Ascending aorta (tissue), 2 donors: ENCODE measurements around the gene USP47. TPM values are rescaled to one million over a fixed set of nuclear protein-coding genes. Genes with fewer than 3 reads are reported as not detected.

Experiments used
- DNase-seq, 2 donors: peaks; one replicate each; pipeline ENCODE4 v3.0.0-alpha.2; 2019; ENCODE audit warnings: low spot score in 2 of 2
- H3K27ac ChIP-seq, 2 donors: fragments of 200-600 bp; sonication (generic); one replicate each; pipeline ENCODE4 v1.5.1; 2016 to 2017; ENCODE audit warnings: mild to moderate bottlenecking in 1 of 2
- H3K27me3 ChIP-seq: fragments of 200-600 bp; sonication (generic); one replicate; pipeline ENCODE4 v1.5.1; 2017
- H3K36me3 ChIP-seq, 2 donors: fragments of 200-600 bp; sonication (generic); one replicate each; pipeline ENCODE4 v1.5.1; 2016
- H3K4me1 ChIP-seq, 2 donors: fragments of 200-600 bp; sonication (generic); one replicate each; pipeline ENCODE4 v1.5.1; 2016 to 2017; ENCODE audit warnings: mild to moderate bottlenecking in 1 of 2
- H3K4me3 ChIP-seq, 2 donors: fragments of 200-600 bp; sonication (generic); one replicate each; pipeline ENCODE4 v1.5.1; 2016 to 2017; ENCODE audit warnings: mild to moderate bottlenecking in 1 of 2
- H3K9me3 ChIP-seq, 2 donors: fragments of 200-600 bp; sonication (generic); one replicate each; pipeline ENCODE4 v1.5.1; 2016
- CTCF ChIP-seq, 3 experiments: fragments of 200-600 bp in 2 of 3; fragments of 450-650 bp in 1 of 3; sonication (generic) in 2 of 3; IDR thresholded peaks; one replicate each; pipeline ENCODE4 v1.5.1; 2016 to 2019; ENCODE audit warnings: antibody characterized with exemption in 3 of 3, mild to moderate bottlenecking in 1 of 3, moderate library complexity in 1 of 3
- intact Hi-C: fragments of 100-400 bp; cut with DNase I; formaldehyde crosslinking; loops from one replicate; pipeline ENCODE4 v1.15.1; 2023
- total RNA-seq: library from RNA; depleted of rRNA; stranded (reverse); fragments of >200 nt; gene quantifications from one replicate; pipeline ENCODE4 v1.1.0, GENCODE V29; 2016

USP47 gene
- total RNA-seq, 1 donor from 2014 or later, result 18.2 TPM

- H3K4me3 ChIP-seq, result no peak overlapping the region
- DNase-seq, result no peak
- H3K27ac ChIP-seq, result no peak overlapping the region
- H3K27me3 ChIP-seq, result no peaks in the 10 kb centered on the region
- intact Hi-C loops, result no loop called here
- peaks cover 57 to 64% of the 10 kb centered on the region in 2 donors for H3K36me3 ChIP-seq
- no peak for TF ChIP-seq CTCF (IDR thresholded peaks at IDR 0.05)
- H3K4me1 ChIP-seq, result no peaks in the 10 kb centered on the region
- H3K9me3 ChIP-seq, result no peaks in the 10 kb centered on the region
These were observed 114.2 kb downstream of the USP47 start for GRCh38 chr11:11956006-11956405.

DNA sequence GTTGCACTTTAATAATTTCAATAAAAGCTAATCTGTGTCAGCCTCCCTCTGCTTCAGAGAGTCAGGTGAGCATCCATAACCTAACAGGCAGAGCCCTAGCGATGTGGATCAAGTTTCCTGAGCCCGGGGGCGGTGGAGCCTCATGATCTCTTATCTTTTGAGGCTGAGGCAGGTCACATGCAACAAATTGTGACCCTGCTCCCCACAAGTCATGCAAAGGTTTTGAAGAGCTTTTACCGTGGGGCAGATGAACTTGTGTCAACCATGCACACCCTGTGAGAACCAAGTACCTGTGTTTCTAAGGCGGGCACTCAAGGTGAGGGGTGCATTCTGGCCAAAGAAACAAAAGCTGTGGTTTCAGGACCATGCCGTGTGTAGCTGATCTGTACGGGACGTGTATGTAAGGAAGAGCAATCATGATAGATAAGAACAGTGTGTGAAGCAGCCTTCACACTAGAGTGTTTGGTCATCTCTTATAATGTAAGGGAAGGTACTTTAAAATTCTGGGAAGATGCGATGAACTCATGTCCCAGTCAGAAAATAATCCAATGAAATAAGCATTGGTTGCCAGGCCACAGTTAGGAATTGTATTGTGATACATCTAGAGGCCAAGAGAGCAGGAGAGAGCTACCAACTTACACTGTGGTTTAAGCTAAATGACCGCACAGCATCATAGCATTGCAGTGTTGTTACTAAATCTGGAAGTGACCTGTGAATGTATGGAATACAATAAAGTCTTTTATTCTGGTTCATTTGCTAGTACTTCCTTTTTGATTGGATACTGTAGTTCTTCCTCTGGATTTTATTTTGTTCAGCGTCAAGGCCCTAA is 116.8 kb downstream of the USP47 start:
- intact Hi-C loops, result no loop called here
- Histone ChIP-seq H3K4me1 (no peaks in the 10 kb centered on the region), H3K36me3 (peaks cover 42 to 58% of the 10 kb centered on the region in 2 donors), H3K9me3 (no peaks in the 10 kb centered on the region), H3K27ac (no peak overlapping the region), H3K4me3 (no peak overlapping the region), H3K27me3 (no peaks in the 10 kb centered on the region)
- no peak for DNase-seq
- no peak for TF ChIP-seq CTCF (IDR thresholded peaks at IDR 0.05)

DNA sequence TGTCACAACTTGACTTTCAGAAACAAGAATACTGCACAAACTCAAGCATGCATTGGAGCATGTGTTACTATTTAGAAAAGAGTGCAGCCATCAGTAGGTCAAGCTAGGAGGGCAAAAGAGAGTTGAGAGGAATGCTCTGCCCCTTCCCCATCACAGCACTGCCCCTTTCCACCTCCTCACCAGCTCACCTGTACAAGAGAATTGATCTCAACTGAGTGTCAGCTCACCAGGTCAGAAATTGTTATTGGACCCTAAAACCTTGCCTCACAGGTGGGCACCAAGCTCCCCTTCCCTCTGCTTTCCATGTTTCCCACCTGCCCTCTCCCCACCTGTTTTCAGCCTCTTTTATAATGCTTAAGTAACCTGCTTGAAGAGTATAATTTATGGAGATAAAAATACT is 117.8 kb downstream of the USP47 start:
- Histone ChIP-seq H3K9me3 (no peaks in the 10 kb centered on the region), H3K27me3 (no peaks in the 10 kb centered on the region), H3K4me1 (peaks cover 0 to 3% of the 10 kb centered on the region in 2 donors), H3K4me3 (no peak overlapping the region), H3K27ac (no peak overlapping the region), H3K36me3 (peaks cover 38 to 58% of the 10 kb centered on the region in 2 donors)
- intact Hi-C loops, result no loop called here
- TF ChIP-seq CTCF (IDR thresholded peaks at IDR 0.05), result no peak
- DNase-seq, result no peak

GRCh38 chr11:11960687-11961086 is 118.9 kb downstream of the USP47 start:
- H3K36me3 ChIP-seq, result peaks cover 28 to 59% of the 10 kb centered on the region in 2 donors
- DNase-seq, result no peak
- no peak overlapping the region for H3K4me3 ChIP-seq
- intact Hi-C loops, result no loop called here
- no peaks in the 10 kb centered on the region for H3K27me3 ChIP-seq
- peak overlapping the region in 1 of 2 donors; percentile 1 for H3K27ac ChIP-seq
- TF ChIP-seq CTCF (IDR thresholded peaks at IDR 0.05), result no peak
- no peaks in the 10 kb centered on the region for H3K9me3 ChIP-seq
- peaks cover 0 to 6% of the 10 kb centered on the region in 2 donors for H3K4me1 ChIP-seq

GRCh38 chr11:11961399-11962028 is 119.7 kb downstream of the USP47 start:
- no peak overlapping the region for H3K27ac ChIP-seq
- H3K4me3 ChIP-seq, result no peak overlapping the region
- no peak for TF ChIP-seq CTCF (IDR thresholded peaks at IDR 0.05)
- intact Hi-C loops, result no loop called here
- no peaks in the 10 kb centered on the region for H3K9me3 ChIP-seq
- peaks cover 23 to 59% of the 10 kb centered on the region in 2 donors for H3K36me3 ChIP-seq
- peaks cover 0 to 7% of the 10 kb centered on the region in 2 donors for H3K4me1 ChIP-seq
- H3K27me3 ChIP-seq, result no peaks in the 10 kb centered on the region
- DNase-seq, result no peak
